Measurements from ENCODE around the gene CALML5.

CALML5 gene

DNA sequence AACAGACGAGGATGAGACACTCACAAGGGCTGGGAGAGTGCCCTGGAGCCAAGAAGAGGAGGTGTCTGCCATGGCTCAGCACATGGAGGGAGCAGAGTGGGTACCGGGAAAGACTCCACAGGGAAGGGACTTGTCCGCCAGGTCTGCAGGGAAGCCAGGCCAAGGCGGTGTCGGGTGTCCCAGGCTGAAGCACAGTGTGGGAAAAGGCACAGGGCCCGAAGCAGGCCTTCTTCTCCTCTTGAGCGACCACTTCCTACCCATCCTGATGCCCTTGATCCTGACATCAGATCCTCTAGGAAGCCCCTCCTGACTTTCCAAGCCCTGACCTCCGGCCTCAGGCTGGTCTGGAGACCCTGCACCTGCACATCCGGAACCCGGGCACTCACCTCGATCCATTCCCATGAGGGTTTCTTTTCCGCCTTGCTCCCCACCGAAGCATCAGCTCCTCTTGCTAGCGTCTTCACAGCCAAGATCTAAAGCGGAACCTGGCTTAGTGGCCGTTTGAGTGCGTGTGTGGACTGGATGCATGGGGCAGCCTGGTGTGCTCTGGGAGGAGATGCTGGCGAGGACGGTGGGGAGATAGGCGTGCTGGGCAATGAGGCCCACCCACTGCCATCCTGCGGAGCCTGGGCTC lies 33.8 kb upstream of the CALML5 start:
- DNase-seq (ENCODE audit: low read depth, low spot score) = no peak

DNA sequence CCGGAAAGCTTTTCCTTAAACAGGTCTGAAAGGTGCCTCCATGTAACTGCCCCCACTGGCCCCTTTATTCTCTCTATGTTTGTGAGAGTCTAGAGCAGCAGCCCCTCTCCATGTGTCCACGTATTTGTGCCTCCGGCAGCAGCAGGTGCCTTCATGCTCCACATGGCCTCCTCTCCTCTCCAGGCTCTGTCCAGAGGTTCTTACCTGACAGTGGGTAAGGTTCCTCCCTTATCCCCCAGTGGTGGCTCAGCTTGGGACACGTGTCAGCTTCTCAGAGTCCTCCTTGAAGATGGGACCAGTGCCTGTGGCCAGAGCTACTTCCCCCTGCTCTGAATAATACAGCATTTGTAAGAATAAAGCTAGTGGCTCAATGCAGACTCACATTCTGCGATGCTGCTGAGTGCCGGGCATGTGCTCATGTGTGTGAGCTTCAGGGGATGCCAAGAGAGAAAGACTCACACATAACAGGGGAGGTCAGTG lies 33.3 kb upstream of the CALML5 start:
- no peak for DNase-seq (ENCODE audit: low read depth, low spot score)

GRCh38 chr10:5532307-5532605 lies 32.9 kb upstream of the CALML5 start:
- DNase-seq (ENCODE audit: low read depth, low spot score) = no peak

- no peak for DNase-seq (ENCODE audit: low read depth, low spot score)
These were observed 32.4 kb upstream of the CALML5 start for GRCh38 chr10:5531558-5532306.

DNA sequence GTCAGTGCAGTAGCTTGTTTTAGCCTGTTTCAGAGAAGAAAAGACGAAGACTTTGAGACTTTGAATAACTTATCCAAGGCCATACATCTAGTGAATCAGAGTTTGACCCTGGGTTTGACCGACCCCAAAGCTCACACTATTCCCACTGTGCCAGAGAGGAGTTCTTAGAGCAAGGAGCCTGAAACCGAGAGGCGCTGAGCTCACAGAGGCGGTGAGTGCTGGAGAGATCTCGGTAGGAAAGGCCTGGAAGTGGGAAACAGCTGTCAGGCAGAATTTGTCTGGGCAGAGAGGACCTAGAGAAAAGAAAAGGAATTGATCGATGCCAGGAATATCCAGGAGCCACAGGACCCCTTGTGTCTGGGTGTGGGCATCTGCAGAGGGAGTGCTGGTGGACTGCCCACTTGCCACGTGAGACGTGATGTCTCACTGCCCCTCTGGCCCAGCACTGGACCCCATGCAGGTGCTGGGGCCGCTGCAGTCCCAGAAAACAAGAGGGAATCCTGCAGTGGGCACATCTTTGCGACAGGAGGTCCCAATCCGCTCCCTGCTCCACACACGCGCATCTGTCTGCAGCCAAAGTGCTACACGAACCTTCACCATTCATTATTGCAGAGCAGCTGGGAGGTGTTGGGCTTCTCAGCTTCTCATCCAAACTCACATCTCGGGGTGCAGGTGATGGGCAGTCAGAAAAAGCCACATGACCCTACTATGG lies 31.6 kb upstream of the CALML5 start:
- DNase-seq (ENCODE audit: low read depth, low spot score) = no peak

DNA sequence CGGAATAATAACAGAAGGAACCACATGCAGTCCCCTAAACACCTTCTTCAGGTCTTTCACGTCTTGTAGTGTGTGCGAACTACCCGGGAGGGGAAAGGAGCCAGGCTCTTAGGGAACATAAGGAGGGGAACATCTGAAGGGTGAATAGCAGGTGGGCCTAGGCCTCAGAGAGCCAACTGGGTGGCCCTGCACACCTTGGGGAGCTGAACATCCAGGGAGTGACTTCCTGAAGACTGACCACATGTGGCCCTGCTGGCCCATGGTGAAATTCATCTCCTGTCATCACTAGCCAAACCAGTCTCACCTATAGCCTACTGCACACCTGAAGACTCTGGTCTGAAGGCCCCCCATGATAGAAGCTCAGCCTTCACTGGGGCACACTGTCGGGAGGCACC lies 31.0 kb upstream of the CALML5 start:
- no peak for DNase-seq (ENCODE audit: low read depth, low spot score)

- DNase-seq (ENCODE audit: low read depth, low spot score) = no peak
These were observed 30.5 kb upstream of the CALML5 start for GRCh38 chr10:5529702-5530411.

- no peak for DNase-seq (ENCODE audit: low read depth, low spot score)
These were observed 29.8 kb upstream of the CALML5 start for GRCh38 chr10:5528989-5529701.

DNA sequence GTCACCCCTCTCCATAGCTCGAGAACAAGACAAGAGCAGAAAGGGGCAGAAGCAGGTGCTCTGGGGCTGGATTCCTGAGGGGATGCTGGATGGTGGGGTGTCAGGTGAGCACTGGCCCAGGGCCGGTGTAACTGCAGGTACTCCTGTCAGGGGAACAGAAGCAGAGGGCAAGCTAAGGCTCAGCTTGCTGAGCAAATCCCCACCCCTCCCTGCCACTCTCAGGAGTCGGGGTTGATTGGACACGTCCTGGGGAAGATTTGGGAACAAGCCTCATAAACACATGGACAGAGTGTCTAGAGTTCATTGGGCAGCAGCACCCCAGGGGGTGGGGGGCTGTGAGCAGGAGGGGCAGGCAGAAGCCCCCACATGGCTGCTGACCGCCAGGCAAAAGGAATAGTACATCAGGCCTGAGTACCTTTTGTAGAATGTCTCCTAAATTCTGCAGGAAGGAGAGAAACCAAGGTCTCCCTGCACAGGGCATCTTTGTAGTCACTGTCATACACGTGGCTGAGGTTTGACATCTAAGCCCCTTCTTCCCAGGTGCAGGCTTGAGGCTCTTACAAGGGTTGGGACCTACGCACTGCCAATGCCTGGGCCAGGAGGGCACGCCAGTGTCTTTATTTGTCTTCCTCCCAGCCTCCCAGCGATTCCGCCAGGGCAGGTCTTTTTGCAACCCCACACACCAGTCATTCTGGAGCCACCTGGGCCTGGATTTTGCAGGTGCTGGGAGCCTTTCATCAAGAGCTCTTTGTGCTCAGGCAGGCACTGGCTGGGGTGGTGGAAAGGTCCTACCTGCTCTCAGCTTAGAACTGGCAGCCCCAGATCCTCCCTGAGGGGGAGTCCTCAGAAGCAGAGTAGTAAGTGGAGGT lies 28.2 kb upstream of the CALML5 start:
- DNase-seq (ENCODE audit: low read depth, low spot score) = no peak

DNA sequence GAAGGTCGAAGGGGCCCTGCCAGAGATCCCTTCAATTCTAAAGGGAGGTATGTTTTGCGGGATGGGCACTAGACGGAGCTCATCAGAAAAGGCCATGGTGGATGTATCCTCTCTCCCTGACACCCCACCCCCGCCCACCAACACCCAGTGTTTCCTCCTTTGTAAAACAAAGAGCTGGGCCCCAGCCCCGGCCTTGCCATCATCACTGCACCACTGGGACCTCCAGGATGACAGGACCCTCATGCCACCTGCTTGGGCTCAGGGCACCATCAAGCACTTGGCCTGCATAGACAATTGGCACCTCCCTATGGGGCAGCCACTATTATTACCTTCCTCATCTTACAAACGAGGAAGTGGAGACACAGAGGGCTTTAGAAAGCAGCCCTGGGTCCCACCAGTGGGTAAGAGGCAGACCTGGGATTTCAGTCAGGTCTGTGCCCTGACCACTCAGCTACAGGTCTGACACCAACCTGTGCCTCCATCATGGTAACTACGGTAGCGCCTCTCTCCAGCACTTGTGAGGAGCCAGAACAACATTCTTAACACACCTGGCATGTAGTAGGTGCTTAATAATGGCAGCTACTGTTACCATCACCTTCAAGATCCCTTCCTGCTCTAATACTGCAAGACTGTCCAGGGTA lies 27.4 kb upstream of the CALML5 start:
- DNase-seq (ENCODE audit: low read depth, low spot score) = no peak

DNA sequence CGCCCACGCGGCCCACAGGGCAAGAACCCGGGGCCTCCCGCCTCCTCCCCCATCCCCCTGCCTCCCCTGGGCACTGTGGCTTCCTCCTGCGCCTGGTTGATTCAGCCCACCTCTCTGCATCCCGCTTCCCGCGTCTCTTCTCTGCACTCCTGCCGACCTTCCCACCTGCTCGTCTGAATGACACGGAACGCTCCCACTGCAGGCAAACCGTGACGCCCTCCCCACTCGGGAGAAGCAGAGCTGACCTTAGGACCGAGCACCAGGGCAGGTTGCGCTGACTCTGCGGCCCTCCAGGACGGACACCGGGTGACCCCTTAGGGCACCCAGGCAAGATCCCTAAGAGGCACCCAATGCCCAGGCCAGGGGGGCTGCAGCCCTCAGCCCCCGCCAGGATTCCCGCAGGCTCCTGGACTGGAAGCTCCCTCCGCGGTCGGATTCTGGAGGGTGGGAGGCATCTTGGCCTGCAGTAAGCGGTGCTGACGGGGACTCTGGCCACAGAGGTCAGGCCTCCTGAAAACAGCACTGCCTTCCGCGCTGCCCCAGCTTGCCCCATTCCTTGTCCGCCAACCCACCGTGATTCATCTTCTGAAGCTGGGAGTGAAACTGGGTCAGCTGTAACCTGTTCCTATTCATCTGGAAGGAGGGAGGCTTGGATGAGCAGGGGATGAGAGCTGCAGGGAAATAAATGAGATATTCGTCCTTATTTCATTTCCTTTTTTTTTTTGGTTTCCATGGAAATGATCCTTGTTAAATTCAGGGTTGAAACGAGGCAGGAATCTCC lies 26.4 kb upstream of the CALML5 start:
- no peak for DNase-seq (ENCODE audit: low read depth, low spot score)

GRCh38 chr10:5524641-5525560 lies 25.5 kb upstream of the CALML5 start, which contains the start of gene CALML3:
Gene CALML3 (plus strand): TSS chr10:5524961. CDS start chr10:5525086, 125 bp downstream.
- DNase-seq (ENCODE audit: low read depth, low spot score) = no peak

- no peak for DNase-seq (ENCODE audit: low read depth, low spot score)
These were observed 24.6 kb upstream of the CALML5 start for GRCh38 chr10:5523796-5524574.

DNA sequence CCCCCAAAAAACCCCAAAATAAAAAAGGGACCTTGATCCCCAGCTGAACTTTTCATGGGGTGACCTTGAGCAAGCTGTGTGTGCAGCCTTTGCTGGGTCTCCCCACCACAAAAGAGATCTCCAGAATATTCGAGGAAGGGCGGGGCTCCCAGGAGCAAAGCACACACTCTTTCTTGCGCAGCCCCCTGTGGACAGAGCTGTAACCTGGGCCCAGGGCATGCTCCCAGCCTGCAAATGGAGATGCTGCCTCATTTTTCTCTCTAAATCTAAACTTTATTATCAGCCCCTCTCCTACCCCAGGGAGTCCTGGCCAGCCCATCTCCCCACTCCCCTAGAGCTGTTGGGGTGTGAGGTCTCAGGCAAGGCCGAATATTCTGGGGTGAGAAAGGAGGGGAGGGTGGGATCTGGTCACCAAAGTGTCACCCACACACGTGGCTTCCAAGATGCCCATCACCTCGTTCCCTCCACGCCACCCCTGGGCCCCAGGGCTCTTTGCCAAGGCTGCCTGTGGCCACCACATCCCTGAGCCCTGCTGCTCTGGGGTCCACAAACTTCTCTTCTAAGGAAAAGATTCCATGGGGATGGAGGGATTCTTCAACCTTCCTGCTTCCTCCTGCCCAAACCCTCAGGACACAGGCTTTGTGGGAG lies 23.7 kb upstream of the CALML5 start:
- no peak for DNase-seq (ENCODE audit: low read depth, low spot score)

DNA sequence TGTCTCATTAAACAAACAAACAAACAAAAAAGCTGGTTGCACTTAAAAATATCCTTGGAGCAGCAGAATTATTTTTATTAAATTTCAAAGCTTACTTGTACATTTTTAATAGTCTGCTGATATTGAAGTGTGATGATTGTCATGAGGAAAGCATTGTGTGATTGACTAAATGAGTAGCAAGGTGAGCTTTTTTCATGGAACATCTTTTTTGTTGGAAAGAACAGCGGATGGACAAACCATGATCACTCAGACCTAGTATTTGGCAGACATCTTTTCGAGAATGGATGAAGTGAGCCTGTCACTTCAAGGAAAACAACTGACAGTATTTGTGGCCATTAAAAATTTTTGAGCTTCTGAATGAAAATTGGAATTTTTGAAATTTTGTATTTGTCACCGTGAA lies 19.7 kb upstream of the CALML5 start:
- DNase-seq (ENCODE audit: low read depth, low spot score) = no peak

DNA sequence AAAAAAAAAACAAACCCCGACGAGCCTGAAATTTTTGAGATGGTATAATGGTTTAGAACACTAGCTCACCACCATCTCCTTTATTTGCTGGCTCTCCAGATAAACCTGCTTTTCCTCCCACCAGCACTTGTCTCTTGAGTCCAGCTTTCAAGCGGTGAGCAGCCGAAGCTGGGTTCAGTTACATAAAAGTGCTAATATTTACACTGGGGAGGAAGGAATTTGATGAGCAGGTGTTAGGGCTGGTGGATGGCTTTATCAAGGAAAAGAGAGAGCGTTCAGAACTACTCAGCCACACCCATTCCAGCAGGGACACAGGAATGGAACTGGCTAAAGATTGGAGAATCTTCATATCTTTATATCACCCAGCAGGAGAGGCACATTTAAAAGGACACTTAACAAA lies 18.8 kb upstream of the CALML5 start:
- no peak for DNase-seq (ENCODE audit: low read depth, low spot score)

DNA sequence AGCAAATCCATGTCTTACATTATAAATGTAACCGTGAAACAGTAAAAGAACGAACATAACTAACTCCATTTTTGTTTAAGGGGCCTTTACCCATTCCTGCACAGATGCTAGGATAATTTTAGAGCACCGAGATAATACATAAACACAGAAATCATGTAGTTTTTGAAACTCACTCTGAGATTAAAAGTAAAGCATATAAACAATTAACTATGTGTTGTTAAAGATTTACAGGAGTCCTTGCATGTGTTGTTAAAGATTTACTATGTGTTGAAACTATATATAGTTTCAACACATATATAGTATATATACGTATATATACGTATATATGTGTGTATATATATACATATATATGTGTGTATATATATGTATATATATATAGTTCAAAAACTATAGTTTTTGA lies 18.2 kb upstream of the CALML5 start:
- DNase-seq (ENCODE audit: low read depth, low spot score) = no peak
